Measurements from ENCODE around the gene DDX41.

DNA sequence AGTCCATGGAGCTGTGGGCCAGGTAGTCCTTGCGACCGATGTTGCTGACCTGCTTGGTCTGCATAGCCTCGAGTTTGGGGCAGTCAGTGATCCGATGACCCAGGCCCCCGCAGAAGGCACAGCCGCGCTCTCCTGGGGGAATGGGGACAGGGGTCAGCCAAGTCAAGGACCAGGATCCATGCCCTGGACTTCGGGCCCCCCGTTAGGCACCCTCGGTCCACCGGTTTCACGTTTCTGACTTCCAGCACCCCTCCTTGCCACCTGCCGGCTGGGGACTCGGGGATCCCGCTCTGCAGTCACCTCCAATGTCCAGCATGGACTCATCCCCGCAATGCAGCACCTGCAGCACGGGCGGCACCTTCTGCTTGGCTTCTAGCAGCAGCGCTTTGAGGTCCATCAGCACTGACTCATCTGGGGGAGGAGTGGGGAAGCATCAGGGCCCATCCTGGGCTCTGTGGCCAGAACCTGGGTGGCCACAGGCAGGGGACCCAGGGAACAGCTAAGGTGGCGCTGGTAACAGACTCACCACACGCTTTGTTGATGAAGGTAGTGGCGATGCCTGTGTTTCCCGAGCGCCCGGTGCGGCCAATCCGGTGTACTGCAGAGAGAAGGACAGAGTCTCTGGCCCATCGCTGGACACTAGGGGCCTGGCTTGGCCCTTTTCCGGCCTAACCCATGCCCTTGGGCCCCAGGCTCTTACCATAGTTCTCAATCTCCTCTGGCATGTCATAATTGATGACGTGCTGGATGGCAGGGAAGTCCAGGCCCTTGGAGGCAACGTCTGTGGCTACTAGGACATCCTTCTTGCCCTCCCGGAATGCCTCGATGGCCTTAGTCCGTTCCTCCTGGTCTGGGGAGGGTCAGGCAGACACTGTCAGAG lies 4.7 kb downstream of the DDX41 start:
- TF ChIP-seq, protein P1, sequence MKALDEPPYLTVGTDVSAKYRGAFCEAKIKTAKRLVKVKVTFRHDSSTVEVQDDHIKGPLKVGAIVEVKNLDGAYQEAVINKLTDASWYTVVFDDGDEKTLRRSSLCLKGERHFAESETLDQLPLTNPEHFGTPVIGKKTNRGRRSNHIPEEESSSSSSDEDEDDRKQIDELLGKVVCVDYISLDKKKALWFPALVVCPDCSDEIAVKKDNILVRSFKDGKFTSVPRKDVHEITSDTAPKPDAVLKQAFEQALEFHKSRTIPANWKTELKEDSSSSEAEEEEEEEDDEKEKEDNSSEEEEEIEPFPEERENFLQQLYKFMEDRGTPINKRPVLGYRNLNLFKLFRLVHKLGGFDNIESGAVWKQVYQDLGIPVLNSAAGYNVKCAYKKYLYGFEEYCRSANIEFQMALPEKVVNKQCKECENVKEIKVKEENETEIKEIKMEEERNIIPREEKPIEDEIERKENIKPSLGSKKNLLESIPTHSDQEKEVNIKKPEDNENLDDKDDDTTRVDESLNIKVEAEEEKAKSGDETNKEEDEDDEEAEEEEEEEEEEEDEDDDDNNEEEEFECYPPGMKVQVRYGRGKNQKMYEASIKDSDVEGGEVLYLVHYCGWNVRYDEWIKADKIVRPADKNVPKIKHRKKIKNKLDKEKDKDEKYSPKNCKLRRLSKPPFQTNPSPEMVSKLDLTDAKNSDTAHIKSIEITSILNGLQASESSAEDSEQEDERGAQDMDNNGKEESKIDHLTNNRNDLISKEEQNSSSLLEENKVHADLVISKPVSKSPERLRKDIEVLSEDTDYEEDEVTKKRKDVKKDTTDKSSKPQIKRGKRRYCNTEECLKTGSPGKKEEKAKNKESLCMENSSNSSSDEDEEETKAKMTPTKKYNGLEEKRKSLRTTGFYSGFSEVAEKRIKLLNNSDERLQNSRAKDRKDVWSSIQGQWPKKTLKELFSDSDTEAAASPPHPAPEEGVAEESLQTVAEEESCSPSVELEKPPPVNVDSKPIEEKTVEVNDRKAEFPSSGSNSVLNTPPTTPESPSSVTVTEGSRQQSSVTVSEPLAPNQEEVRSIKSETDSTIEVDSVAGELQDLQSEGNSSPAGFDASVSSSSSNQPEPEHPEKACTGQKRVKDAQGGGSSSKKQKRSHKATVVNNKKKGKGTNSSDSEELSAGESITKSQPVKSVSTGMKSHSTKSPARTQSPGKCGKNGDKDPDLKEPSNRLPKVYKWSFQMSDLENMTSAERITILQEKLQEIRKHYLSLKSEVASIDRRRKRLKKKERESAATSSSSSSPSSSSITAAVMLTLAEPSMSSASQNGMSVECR (CRISPR knock-in tag; IDR thresholded peaks at IDR 0.05; ENCODE audit: borderline replicate concordance) = no peak
- TF ChIP-seq, protein P2, sequence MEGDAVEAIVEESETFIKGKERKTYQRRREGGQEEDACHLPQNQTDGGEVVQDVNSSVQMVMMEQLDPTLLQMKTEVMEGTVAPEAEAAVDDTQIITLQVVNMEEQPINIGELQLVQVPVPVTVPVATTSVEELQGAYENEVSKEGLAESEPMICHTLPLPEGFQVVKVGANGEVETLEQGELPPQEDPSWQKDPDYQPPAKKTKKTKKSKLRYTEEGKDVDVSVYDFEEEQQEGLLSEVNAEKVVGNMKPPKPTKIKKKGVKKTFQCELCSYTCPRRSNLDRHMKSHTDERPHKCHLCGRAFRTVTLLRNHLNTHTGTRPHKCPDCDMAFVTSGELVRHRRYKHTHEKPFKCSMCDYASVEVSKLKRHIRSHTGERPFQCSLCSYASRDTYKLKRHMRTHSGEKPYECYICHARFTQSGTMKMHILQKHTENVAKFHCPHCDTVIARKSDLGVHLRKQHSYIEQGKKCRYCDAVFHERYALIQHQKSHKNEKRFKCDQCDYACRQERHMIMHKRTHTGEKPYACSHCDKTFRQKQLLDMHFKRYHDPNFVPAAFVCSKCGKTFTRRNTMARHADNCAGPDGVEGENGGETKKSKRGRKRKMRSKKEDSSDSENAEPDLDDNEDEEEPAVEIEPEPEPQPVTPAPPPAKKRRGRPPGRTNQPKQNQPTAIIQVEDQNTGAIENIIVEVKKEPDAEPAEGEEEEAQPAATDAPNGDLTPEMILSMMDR (IDR thresholded peaks at IDR 0.05) = no peak
- TF ChIP-seq, protein P3, sequence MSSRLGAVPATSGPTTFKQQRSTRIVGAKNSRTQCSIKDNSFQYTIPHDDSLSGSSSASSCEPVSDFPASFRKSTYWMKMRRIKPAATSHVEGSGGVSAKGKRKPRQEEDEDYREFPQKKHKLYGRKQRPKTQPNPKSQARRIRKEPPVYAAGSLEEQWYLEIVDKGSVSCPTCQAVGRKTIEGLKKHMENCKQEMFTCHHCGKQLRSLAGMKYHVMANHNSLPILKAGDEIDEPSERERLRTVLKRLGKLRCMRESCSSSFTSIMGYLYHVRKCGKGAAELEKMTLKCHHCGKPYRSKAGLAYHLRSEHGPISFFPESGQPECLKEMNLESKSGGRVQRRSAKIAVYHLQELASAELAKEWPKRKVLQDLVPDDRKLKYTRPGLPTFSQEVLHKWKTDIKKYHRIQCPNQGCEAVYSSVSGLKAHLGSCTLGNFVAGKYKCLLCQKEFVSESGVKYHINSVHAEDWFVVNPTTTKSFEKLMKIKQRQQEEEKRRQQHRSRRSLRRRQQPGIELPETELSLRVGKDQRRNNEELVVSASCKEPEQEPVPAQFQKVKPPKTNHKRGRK (CRISPR knock-in tag; IDR thresholded peaks at IDR 0.05; ENCODE audit: borderline replicate concordance) = no peak
- no peak for TF ChIP-seq SMAD3 (CRISPR knock-in tag; IDR thresholded peaks at IDR 0.05; ENCODE audit: borderline replicate concordance)

Measured in WTC11 (cell line).